MG63 (cell line): Measurements from ENCODE around the gene CABYR. TPM values are rescaled to one million over a fixed set of nuclear protein-coding genes. Genes with fewer than 3 reads are reported as not detected.

Source experiments
- DNase-seq: peaks from one replicate; pipeline ENCODE4 v3.0.0-alpha.2; 2020
- H3K27me3 ChIP-seq: fragments of 250-450 bp; sonication (Bioruptor Pico); 2 replicates; pipeline ENCODE4 v1.5.1; 2020; ENCODE audit warnings: mild to moderate bottlenecking, moderate library complexity
- H3K36me3 ChIP-seq: fragments of 250-450 bp; sonication (Bioruptor Pico); 2 replicates; pipeline ENCODE4 v1.5.1; 2020; ENCODE audit warnings: mild to moderate bottlenecking, moderate library complexity
- H3K4me3 ChIP-seq: fragments of 250-450 bp; sonication (Bioruptor Pico); 2 replicates; pipeline ENCODE4 v1.5.1; 2020; ENCODE audit warnings: mild to moderate bottlenecking, moderate library complexity
- H3K9me3 ChIP-seq: fragments of 250-450 bp; sonication (Bioruptor Pico); 2 replicates; pipeline ENCODE4 v1.5.1; 2020; ENCODE audit warnings: mild to moderate bottlenecking, moderate library complexity
- total RNA-seq: library from RNA; depleted of rRNA; stranded (reverse); fragments of >200 nt; shearing (Covaris generic); gene quantifications from 2 replicates; pipeline ENCODE4 v1.2.3, GENCODE V29; 2014; ENCODE audit warnings: low replicate concordance; rRNA removed

CABYR gene, protein sequence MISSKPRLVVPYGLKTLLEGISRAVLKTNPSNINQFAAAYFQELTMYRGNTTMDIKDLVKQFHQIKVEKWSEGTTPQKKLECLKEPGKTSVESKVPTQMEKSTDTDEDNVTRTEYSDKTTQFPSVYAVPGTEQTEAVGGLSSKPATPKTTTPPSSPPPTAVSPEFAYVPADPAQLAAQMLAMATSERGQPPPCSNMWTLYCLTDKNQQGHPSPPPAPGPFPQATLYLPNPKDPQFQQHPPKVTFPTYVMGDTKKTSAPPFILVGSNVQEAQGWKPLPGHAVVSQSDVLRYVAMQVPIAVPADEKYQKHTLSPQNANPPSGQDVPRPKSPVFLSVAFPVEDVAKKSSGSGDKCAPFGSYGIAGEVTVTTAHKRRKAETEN
- total RNA-seq: not detected in 2 replicates

DNA sequence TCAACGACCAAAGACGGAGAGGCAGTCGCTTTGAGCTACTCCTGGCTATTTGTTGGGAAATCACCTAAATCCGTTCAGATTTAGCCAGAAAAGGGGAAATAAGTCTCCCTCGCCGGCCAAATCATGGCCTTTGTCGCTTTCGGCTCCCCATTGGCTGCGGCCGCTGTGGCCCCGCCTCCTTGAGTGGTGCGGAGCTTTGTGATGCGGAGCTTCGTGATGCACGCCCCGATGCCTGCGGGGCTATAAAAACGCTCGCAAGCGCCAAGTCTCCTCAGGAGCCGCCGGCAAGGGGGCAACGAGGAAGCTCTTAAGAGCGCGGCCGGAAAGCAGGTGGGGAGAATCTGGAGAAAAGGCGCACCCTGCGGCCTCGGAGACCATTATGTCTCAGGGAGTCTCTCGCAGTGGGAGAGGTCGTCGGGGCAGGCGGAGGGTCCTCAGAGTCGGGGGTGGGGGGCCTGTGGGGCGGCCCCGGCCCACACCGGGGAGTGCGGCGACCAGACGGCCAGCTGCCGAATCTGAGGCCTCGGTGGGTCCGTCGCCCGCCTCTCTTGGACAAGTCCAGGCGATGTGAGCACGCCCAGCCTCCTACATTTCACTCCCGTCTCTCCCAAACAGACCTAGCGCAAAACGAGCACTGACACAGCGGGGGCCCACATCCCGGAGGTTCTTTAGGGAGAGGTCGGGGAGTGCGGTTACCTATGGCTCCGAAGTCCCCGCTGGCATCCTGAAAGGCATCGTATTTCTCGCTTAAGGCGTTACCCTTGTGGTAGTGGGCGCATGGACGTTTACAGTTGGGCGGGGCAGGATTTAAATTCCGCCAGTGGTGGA lies at the start of gene CABYR:
TSS of gene CABYR (plus strand) at position 274 of the 828 bp plus-strand sequence. CDS start 4,053 bp downstream, outside the sequence.
- no peaks in the 10 kb centered on the region for H3K27me3 ChIP-seq
- no peaks in the 10 kb centered on the region for H3K36me3 ChIP-seq
- DNase-seq: peak; percentile 54
- no peaks in the 10 kb centered on the region for H3K9me3 ChIP-seq
- H3K4me3 ChIP-seq: peak within 1 kb of the TSS; percentile 41

DNA sequence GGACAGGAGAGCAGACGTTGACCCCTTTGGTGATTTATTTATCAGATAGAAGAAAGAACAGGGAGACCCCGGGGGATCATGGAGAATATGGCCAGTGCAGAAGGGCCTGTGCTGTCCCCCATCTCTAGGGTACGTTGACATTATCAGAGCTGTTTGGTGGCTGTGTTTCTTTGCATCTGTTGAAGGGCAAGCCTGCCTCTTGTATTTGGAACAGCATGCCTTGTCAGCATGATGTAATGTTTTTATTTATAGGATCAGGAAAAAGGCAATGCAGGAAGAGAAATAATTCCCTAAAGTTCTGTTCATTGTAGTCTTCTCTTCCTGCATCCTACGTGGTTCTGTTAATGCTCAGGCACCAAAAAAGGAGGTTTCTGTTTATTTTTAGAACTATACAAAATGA lies 49.8 kb upstream of the CABYR start:
- no peak overlapping the region for H3K4me3 ChIP-seq
- DNase-seq: no peak
- no peaks in the 10 kb centered on the region for H3K9me3 ChIP-seq
- H3K27me3 ChIP-seq: no peaks in the 10 kb centered on the region
- no peaks in the 10 kb centered on the region for H3K36me3 ChIP-seq

DNA sequence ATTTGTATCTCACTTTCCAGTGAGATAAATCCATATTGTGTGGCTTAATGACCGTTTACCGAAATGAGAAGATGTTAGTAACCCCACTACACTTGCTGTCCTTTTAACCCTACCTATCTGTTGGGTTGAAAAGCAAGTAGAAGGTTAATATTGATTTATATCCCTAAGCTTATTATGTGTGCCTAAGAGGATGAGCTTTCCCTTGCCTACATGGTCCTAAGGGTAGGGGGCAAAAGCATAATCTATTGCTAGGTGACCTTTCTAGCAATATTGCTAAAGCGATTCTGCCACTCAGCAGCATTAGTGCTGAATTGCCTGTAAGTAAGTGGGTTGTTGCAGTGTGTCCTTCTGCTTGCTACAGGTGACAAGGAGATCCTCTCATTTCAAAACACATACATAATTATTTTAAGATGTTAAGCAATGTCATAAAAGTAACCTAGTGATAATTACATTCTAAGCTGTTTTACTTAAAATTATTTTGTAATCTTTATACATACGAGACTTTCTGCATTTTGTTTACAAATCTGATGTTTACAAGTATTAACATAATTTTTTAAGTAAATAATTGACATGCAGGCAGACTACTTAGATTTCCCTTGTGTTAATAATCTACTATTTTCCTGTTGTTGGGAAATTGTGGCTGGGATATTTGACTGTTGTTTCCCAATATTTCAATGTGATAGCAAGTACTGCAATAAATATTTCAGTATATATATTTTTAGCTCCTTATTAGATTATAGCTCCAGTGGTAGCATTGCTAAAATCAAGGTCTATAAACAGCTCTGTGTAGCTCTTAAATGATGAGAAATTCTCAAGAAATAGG lies 49.1 kb upstream of the CABYR start:
- no peaks in the 10 kb centered on the region for H3K27me3 ChIP-seq
- no peaks in the 10 kb centered on the region for H3K9me3 ChIP-seq
- no peak for DNase-seq
- no peak overlapping the region for H3K4me3 ChIP-seq
- H3K36me3 ChIP-seq: no peaks in the 10 kb centered on the region

DNA sequence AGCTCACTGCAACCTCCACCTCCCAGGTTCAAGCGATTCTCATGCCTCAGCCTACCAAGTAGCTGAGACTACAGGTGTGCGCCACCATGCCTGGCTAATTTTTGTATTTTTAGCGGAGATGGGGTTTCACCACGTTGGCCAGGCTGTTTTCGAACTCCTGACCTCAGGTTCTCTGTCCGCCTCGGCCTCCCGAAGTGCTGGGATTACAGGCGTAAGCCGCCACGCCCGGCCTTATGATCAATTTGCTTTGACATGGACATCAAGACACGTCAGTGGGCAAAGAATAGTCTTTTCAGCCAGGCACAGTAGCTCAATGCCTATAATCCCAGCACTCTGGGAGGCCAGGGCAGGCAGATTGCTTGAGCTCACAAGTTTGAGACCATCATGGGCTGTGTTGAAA lies 48.0 kb upstream of the CABYR start:
- Histone ChIP-seq H3K27me3 (no peaks in the 10 kb centered on the region), H3K4me3 (no peak overlapping the region), H3K9me3 (no peaks in the 10 kb centered on the region), H3K36me3 (no peaks in the 10 kb centered on the region)
- no peak for DNase-seq

DNA sequence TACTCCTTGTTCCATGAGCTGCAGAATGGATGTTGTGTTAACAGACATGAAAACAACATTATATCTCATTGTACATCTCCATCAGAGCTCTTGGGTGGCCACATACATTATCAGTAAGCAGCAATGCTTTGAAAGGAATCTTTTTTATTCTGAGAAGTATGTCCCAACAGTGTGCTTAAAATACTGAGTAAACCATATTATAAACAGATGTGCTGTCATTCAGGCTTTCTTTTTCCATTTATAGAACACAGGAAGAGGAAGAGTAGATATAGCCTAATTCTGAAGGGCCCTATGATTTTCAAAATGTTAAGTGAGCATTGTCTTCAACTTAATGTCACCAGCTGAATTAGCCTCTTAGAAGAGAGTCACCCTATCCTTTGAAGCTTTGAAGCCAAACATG lies 44.3 kb upstream of the CABYR start:
- Histone ChIP-seq H3K4me3 (no peak overlapping the region), H3K27me3 (no peaks in the 10 kb centered on the region), H3K9me3 (no peaks in the 10 kb centered on the region), H3K36me3 (no peaks in the 10 kb centered on the region)
- DNase-seq: no peak

DNA sequence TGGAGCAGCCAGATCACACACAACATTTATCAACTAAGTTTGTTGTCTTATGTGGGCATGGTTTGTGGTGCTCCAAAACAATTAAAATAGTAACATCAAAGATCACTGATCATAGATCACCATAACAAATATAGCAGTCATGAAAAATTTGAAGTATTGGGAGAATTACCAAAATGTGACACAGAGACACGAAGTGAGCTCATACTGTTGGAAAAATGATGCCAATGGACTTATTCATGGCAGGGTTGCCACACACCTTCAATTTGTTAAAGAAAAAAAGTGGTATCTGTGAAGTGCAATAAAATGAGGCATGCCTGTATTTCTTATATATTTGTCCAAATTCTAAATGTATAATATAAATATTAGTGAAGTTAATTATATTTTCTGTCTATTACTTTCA lies 42.9 kb upstream of the CABYR start:
- DNase-seq: no peak
- no peak overlapping the region for H3K4me3 ChIP-seq

DNA sequence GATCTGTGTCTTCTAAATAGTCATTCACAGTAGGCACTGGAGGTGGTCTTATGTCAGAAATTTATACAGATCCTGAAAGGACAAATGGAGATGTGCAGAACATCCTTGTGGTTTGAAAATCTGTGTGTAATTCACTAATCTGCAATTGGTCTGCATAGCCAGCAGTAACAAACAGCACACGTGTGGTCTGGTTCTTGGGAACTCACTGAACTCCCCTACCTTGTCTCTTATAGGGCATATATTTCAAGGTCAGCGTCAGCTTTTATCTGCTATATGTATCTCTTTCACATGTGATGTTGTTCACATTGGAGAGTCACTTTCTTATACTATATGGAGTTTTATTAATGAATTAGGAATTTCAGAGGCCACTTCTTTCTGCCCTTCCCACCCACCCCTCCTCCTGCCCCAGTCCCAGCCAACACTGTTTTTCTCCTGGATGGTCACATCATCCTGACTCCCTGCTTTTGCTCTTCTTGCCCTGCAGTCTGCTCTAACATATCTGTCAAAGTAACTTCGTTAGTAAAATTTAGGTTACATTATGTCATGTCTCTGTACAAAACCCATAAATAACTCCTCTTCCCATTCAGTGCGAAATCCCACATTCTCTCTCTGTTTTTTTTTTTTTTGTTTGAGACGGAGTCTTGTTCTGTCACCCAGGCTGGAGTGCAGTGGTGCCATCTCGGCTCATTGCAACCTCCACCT lies 35.4 kb upstream of the CABYR start:
- no peak for DNase-seq
- Histone ChIP-seq H3K36me3 (no peaks in the 10 kb centered on the region), H3K4me3 (no peak overlapping the region), H3K27me3 (no peaks in the 10 kb centered on the region), H3K9me3 (no peaks in the 10 kb centered on the region)

More for the DNA sequence above, 42.9 kb upstream of the CABYR start:
- no peaks in the 10 kb centered on the region for H3K36me3 ChIP-seq
- no peaks in the 10 kb centered on the region for H3K9me3 ChIP-seq
- H3K27me3 ChIP-seq: no peaks in the 10 kb centered on the region

DNA sequence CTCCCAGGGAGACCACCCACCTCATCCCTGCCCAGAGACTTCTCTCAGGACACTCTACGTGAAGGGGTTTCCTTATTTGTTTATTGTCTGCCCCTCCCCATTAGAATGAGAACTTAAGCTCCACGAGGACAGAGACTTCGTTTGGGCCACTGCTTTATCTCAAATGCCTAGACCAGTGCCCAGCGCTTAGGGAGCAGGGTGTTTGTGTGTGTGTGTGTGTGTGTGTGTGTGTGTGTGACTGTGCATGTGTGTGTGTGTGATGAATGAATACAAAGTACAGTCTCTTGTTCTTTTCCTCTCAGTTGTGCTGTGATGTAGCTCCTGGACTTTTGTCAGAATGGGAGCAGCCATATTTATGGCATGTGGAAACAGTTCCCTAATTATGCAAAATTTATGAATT lies 34.4 kb upstream of the CABYR start:
- Histone ChIP-seq H3K9me3 (no peaks in the 10 kb centered on the region), H3K36me3 (no peaks in the 10 kb centered on the region), H3K4me3 (no peak overlapping the region), H3K27me3 (no peaks in the 10 kb centered on the region)
- DNase-seq: no peak

DNA sequence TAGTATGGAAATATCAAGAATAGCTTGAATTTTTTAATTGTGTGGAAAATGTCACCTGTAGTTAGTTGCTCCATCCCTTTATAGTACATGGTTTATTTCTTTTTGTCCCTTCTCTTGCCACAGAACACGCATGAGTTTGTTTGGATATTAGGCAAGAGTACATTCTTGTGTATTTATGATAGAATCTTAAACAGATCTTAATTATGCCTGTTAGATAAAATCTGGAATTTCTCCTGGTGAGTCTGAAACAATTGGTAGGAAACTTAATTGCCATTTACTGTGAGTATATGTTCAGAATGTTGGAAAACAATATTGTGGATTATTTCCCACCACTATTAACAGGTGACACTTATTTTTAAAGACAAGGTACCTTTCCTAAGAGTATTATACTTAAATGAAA lies 30.2 kb upstream of the CABYR start:
- Histone ChIP-seq H3K27me3 (no peaks in the 10 kb centered on the region), H3K4me3 (no peak overlapping the region), H3K36me3 (no peaks in the 10 kb centered on the region), H3K9me3 (no peaks in the 10 kb centered on the region)
- no peak for DNase-seq

DNA sequence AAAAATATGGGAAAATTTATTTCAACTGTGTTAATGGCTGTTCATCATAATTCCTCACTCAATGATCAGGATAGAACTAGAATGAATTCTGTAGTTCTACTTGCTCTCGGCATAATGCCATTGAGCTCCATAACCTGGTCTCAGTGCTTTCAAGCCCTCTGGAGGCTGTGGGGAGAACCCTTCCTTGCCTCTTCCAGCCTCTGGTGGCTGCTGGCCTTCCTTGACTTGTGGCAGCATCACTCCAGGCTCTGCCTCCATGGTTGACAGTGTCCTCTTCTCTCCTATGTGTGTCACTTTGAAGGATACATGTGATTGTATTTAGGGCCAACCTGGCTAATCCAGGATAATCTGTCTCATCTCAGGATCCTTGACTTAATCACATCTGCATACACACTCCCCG lies 26.9 kb upstream of the CABYR start:
- Histone ChIP-seq H3K27me3 (no peaks in the 10 kb centered on the region), H3K36me3 (no peaks in the 10 kb centered on the region), H3K4me3 (no peak overlapping the region), H3K9me3 (no peaks in the 10 kb centered on the region)
- DNase-seq: no peak

DNA sequence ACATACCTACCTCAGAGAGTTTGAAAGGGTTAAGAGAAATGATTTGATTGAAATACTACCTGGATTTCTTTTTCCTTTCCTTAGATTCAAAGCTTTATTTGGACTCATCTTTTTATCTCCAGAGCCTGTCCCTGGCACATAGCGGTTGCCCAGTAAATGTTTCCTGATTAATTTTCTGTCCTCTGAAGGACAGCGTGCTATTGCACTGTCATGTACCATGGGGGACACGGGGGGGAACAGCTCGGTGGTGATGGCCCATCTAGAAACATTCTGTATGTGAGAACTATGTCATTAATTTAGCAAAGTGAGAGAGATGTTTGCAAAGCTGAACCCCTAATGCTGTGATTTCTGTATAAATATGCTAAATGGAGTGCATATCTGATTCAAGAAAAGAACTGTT lies 26.4 kb upstream of the CABYR start:
- no peaks in the 10 kb centered on the region for H3K9me3 ChIP-seq

DNA sequence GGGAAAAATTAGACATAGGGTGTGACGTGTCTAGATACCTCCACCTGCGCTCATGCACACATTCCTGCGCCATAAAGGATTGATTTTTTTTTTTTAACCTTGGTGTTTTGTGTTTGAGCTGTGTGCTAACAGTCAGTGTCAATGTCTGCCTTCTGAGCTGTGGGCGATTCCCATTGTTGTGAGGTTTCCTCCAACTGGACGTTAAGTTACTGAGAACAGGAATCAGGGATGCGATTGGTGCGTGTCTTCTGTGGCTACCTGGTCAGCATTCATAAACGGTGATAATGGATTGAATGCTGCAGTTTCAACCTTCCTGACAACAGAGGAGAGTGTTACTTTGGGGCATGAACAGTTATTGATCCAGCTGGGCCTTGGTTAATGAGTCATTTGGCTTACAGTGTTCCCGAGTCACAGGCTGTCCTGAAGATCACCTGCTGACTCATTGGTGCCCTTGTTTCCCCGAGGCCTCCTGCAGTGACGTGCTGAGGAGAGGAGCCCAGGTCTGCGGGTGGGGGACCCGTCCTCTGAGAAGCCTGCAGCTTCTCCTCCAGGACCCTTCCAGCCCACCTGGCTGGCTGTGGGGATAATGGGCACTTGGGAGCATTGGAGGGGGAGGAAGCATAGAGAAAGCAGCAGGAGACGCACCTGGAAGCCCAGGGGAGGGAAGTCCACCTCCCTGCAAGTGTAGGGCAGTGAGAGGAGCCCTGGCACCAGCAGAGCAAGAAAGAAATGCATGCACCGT lies 25.8 kb upstream of the CABYR start:
- Histone ChIP-seq H3K36me3 (no peaks in the 10 kb centered on the region), H3K4me3 (no peak overlapping the region), H3K9me3 (no peaks in the 10 kb centered on the region), H3K27me3 (no peaks in the 10 kb centered on the region)
- DNase-seq: peak; percentile 35

More for the DNA sequence above, 26.4 kb upstream of the CABYR start:
- Histone ChIP-seq H3K27me3 (no peaks in the 10 kb centered on the region), H3K4me3 (no peak overlapping the region), H3K36me3 (no peaks in the 10 kb centered on the region)
- no peak for DNase-seq

DNA sequence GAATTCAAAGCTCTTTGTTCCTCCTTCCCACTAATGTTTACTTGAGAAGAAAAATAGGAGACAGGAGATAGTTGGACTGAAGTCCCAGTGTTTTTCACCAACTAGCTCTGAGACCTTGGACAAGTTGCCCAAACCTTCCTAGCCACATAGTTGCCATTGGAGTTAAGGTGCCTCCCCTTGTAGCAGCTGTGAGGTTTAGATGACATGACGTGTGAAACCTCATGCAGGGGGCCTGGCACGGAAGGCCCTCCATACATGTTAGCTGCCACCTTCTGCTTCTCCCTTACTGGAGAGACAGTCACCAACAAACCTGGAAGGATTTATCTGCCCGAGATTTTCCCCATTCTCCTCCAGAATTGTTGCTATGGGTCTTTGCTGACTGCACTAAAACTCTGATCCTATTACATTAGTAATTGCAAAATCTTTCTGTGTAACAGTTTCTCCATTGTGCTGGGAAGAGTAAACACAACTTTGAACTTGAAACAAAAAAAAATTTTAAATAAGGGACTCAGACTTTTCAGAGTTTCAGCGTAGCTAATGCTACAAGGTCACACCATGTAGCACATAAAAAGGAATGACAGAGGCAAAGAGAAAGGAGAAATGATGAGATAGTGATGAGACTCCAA lies 23.8 kb upstream of the CABYR start:
- no peak for DNase-seq
- Histone ChIP-seq H3K36me3 (no peaks in the 10 kb centered on the region; the same call in 1 of the 2 replicates), H3K4me3 (no peak overlapping the region), H3K27me3 (no peaks in the 10 kb centered on the region), H3K9me3 (no peaks in the 10 kb centered on the region)

DNA sequence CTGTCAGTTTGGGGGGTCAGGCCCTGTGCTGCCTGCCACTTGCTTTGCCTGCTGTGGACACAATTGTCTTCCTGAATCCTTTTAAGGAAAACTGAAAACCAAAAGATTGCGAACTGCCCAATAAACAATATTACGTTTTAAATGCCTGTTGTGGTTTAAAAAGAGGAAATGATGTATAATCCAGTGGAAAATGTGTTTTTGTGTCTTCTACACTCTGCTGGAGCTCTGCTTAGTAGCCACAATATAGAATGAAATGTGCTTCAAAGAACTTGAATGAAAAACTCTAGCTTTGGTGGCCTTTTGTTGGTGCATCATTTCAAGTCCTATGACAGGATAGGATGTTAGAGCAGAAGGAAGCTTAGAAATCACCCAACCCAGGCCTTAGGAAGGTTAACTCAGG lies 23.2 kb upstream of the CABYR start:
- no peaks in the 10 kb centered on the region for H3K9me3 ChIP-seq
- H3K4me3 ChIP-seq: no peak overlapping the region
- H3K27me3 ChIP-seq: no peaks in the 10 kb centered on the region
- DNase-seq: no peak
- no peaks in the 10 kb centered on the region; the same call in 1 of the 2 replicates for H3K36me3 ChIP-seq
